SK-N-MC (cell line): ENCODE data around the gene REG3A.

Source experiments
- DNase-seq: peaks from one replicate; pipeline ENCODE4 v3.0.0-alpha.2; 2011; ENCODE audit warnings: low read depth, low spot score
- H3K27ac ChIP-seq: fragments of 200-600 bp; sonication (generic); 2 replicates; pipeline ENCODE4 v1.5.1; 2016; ENCODE audit warnings: mixed run types
- H3K36me3 ChIP-seq: fragments of 200-600 bp; sonication (generic); 2 replicates; pipeline ENCODE4 v1.6.1; 2017; ENCODE audit warnings: antibody characterized with exemption, low read length, mixed read lengths; ENCODE audit not compliant: insufficient read depth
- H3K4me3 ChIP-seq: fragments of 200-600 bp; sonication (generic); 2 replicates; pipeline ENCODE4 v1.5.1; 2016
- H3K9ac ChIP-seq: fragments of 200-600 bp; sonication (generic); 2 replicates; pipeline ENCODE4 v1.8.0; 2017; ENCODE audit warnings: mixed run types, mixed read lengths; ENCODE audit not compliant: insufficient read length
- H3K9me3 ChIP-seq: fragments of 200-600 bp; sonication (generic); 2 replicates; pipeline ENCODE4 v1.6.1; 2017; ENCODE audit warnings: low read depth, mild to moderate bottlenecking, antibody characterized with exemption, low read length, moderate library complexity, mixed read lengths
- EZH2 ChIP-seq: fragments of 200-600 bp; sonication (generic); IDR thresholded peaks from one replicate; pipeline ENCODE4 v1.6.1; 2017; ENCODE audit warnings: antibody characterized with exemption
- FOXP2 ChIP-seq: optimal IDR thresholded peaks from 2 replicates; pipeline ENCODE3; 2011; ENCODE audit warnings: mild to moderate bottlenecking, moderate library complexity; ENCODE audit not compliant: insufficient read depth; ENCODE audit errors: extremely low read length, control extremely low read depth
- POLR2AphosphoS5 ChIP-seq: IDR thresholded peaks from 2 replicates; pipeline ENCODE4 v1.6.1; 2012; ENCODE audit warnings: mild to moderate bottlenecking, low read depth, low read length, borderline replicate concordance

The REG3A gene

DNA sequence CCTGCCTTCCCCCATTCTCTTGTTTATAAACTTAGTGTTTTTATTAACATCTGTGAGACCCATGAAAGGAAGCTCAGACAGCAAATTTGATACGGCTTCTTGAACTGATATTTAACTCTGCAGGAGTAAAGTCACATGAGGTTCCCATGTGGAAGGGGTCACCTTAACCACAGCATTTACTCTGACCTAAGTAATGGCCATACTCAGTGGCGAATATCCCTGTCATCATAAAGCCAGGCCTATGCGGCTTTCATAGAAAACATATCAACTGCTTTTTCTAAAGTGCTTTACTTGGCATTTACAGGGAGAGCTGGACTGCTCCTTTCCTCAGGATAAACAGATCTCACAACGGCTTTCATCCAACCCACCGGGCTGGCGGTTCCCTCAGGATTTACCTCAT lies 30.3 kb downstream of the REG3A start:
- TF ChIP-seq POLR2AphosphoS5 (no peak), EZH2 (no peak), FOXP2 (no peak)
- Histone ChIP-seq H3K9ac (no peak overlapping the region), H3K36me3 (no peaks in the 10 kb centered on the region), H3K27ac (no peak overlapping the region), H3K4me3 (no peak overlapping the region), H3K9me3 (no peaks in the 10 kb centered on the region)
- no peak for DNase-seq

DNA sequence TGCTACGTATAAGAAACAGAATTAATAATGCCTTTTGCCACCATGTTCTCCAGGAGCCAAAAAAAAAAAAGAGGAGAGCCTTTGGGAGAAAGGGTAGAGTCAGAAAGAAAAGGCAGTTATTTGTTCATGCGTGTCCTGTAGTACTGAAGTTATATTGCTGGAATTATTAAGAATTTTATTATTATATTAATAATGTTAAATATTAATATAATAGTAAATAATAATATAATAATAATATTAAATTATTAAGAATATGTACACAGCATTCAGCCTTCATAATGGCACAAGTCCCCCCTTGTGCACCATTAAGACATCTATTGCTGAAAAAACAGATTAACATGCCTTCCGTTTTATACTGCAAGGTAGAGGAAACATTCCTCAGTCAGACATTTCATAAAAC lies 31.1 kb downstream of the REG3A start:
- Histone ChIP-seq H3K4me3 (no peak overlapping the region), H3K36me3 (no peaks in the 10 kb centered on the region), H3K9ac (no peak overlapping the region), H3K9me3 (no peaks in the 10 kb centered on the region), H3K27ac (no peak overlapping the region)
- no peak for TF ChIP-seq POLR2AphosphoS5
- no peak for TF ChIP-seq FOXP2
- no peak for TF ChIP-seq EZH2
- no peak for DNase-seq

DNA sequence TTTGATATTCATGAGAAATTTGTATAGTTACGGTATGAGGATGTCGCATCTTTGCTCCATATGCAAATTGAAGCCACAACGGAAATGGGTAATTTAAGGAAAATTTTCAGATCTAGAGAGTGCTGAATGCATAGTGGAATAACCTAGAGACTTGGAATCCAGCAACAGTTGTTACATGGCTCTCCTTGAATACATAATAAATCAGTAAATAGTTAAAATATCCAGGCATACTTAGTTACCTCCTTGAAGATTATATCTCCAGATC lies 33.9 kb downstream of the REG3A start:
- peak; percentile 88 for DNase-seq
- Histone ChIP-seq H3K4me3 (peak overlapping the region; percentile 55), H3K36me3 (no peaks in the 10 kb centered on the region), H3K9ac (no peak overlapping the region), H3K9me3 (no peaks in the 10 kb centered on the region), H3K27ac (peak overlapping the region; percentile 81)
- TF ChIP-seq FOXP2 (no peak), EZH2 (no peak), POLR2AphosphoS5 (peak; percentile 31; the same call in 1 of the 2 replicates)

DNA sequence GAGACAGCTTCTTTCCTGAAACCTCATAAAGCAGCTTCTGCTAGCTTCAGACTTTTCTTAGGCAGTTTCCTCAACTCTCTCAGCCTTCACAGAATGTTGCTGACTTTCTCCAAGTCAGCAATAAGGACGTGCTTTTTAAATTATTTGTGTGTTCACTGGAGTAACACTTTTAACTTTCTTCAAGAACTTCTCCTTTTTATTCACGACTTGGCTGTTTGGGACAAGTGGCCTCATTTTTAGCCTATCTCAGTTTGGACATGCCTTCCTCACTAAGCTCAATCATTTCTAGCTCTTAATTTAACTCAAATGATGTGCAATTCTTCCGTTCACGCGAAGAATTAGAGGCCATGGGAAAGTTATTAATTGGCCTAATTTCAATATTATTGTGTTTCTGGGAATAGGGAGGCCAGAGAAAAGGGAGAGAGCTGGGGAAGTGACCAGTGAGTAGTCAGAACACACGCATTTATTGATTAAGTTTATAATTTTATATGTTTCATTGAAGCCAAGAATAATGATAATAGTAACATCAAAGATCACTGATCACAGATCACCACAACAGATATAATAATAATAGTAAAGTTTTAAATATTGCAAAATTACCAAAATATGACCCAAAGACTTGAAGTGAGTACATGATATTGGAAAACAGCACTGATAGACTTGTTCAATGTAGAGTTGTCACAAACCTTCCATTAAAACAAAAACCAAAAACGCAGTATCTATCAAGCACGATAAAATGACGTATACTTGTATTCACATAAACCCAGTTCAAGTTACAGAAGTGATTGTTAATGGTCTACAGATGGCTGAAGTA lies 34.4 kb downstream of the REG3A start:
- H3K27ac ChIP-seq: peak overlapping the region; percentile 81
- no peak for DNase-seq
- peak overlapping the region; percentile 55 for H3K4me3 ChIP-seq
- H3K9me3 ChIP-seq: no peaks in the 10 kb centered on the region
- no peak overlapping the region for H3K9ac ChIP-seq
- no peaks in the 10 kb centered on the region for H3K36me3 ChIP-seq
- TF ChIP-seq EZH2: no peak
- TF ChIP-seq POLR2AphosphoS5: no peak

DNA sequence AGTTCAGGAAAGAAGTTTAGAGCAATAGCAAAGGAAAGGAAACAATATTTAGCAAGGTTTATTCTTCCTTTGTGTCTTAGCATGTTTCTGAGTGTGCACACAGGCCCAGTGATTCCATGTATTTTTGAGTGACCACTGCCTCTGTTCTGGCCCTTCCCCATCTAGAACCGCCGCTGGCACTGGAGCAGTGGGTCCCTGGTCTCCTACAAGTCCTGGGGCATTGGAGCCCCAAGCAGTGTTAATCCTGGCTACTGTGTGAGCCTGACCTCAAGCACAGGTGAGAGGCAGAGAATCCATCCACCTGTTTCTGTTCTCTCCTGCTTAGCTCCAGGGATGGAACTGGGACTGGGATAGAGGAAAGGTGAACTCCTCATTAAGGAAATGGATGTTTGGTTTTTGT lies 36.9 kb downstream of the REG3A start:
- H3K27ac ChIP-seq: no peak overlapping the region

DNA sequence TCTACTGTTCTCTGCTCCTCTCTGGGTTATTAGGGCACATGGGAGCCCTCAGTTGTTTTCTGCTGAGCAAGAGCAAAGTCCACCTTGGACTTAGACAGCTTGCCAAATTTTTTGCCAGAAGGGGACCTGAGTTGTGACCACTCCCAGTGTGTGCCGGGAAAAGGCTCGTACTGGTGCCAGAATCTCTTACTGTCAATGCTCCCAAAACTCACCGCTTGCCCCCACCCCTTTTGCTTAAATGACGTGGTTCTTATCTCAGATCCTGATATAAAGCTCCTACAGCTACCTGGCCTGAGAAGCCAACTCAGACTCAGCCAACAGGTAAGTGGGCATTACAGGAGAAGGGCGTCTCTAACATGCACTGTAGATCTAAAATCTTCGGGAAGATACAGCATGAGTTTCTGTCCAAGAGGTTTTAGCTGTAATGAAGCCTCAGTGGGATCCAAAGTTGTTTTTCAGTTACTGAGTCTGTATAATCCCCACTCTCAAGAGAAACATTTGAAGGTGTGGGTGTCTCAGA lies 39.3 kb downstream of the REG3A start, which contains the start of gene REG1A:
REG1A (plus strand) TSS at position 295 of the 520 bp plus-strand sequence. CDS start 374 bp downstream, outside the sequence.
- Histone ChIP-seq H3K36me3 (no peaks in the 10 kb centered on the region), H3K9ac (no peak within 1 kb of the TSS), H3K27ac (no peak within 1 kb of the TSS), H3K9me3 (no peaks in the 10 kb centered on the region), H3K4me3 (no peak within 1 kb of the TSS)
- TF ChIP-seq FOXP2 (no peak), POLR2AphosphoS5 (no peak), EZH2 (no peak)
- no peak for DNase-seq

More for the DNA sequence above, 36.9 kb downstream of the REG3A start:
- Histone ChIP-seq H3K9me3 (no peaks in the 10 kb centered on the region), H3K36me3 (no peaks in the 10 kb centered on the region), H3K9ac (no peak overlapping the region), H3K4me3 (no peak overlapping the region)
- no peak for DNase-seq
- TF ChIP-seq EZH2 (no peak), FOXP2 (no peak), POLR2AphosphoS5 (no peak)

DNA sequence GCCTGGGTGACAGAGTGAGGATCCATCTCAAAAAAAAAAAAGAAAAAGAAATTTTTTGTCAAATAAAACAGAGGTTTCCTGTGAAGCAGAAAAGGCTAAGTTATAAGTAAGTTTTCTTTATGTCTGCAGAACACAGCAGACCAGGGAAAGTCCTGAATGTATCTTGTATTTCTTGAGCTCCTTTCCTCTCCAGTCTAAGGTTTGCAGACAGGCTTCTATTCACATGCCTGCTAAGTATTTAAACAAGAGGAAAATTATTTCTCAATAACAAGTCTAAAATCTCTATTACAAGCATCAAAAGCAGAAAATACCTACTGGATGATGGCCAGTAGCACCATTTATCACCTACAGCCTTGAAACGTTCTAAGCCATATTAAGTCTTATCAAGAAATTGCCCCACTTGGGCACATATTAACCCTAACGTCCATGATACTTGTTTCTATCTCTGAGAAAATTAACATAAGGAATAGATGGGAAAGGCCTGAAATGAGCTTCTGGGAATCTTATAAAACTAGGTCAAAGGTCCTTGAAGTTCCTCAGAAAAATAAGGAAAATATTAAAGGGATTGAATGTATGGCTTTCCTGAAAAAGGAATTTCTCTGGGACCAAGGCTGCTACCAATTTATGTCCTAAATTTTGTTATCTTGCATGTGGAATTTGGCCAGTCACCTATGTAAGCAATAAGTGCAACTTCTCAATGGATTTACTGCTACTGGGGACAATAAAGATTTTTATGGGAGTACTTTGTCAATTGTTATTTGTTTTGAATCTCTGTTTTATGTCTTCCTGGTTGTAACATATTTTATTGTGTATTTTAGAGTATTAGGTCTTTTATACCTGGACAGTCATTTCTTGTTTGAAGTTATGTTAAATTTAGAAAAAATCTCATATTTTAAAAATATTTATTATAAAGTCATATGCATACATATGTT lies 42.3 kb downstream of the REG3A start:
- H3K9ac ChIP-seq: no peak overlapping the region

More for the DNA sequence above, 42.3 kb downstream of the REG3A start:
- no peak overlapping the region for H3K27ac ChIP-seq
- DNase-seq: no peak
- H3K36me3 ChIP-seq: no peaks in the 10 kb centered on the region
- no peaks in the 10 kb centered on the region for H3K9me3 ChIP-seq
- no peak for TF ChIP-seq POLR2AphosphoS5
- no peak for TF ChIP-seq EZH2
- TF ChIP-seq FOXP2: no peak
- no peak overlapping the region for H3K4me3 ChIP-seq
